A549 (cell line): ENCODE measurements around the gene CYP26B1. TPM values are rescaled to one million over a fixed set of nuclear protein-coding genes. Genes with fewer than 3 reads are reported as not detected.

Experiments
- ATAC-seq, 2 experiments: fragments of 200-7000 bp in 1 of 2; fragments of >200 bp in 1 of 2; cut with Nextera tagmentation in 1 of 2; cut with Tn5 transposase in 1 of 2; 3 replicates each; pipeline versions ENCODE4 v1.8.0 to v1.9.1; 2018 to 2020; ENCODE audit warnings: mild to moderate bottlenecking in 1 of 2, moderate library complexity in 1 of 2
- CTCF ChIA-PET: fragments of 300-600 bp; sonication (Branson Sonifier 250); formaldehyde crosslinking; extraction: SDS; loops from one replicate; lab custom pipeline; 2021; ENCODE audit warnings: antibody characterized with exemption, inconsistent platforms; lab: Yijun Ruan, JAX
- POLR2A ChIA-PET: fragments of 350-600 bp; formaldehyde crosslinking; extraction: SDS; loops from one replicate; lab custom pipeline; 2021; ENCODE audit warnings: antibody characterized with exemption, inconsistent platforms; lab: Yijun Ruan, JAX
- DNase-seq, 2 experiments: peaks; one replicate each; pipeline versions ENCODE4 v3.0.0 to v3.0.0-alpha.2; 2011 to 2016; ENCODE audit warnings: low read depth in 1 of 2, low spot score in 1 of 2
- FAIRE-seq: peaks from 2 replicates; lab custom pipeline; 2011; peaks lifted over from hg19 to GRCh38; lab: Jason Lieb, UNC
- H3K27ac ChIP-seq, 2 experiments: fragments of >200 bp; sonication (Bioruptor Twin); formaldehyde crosslinking; 3 replicates each; pipeline ENCODE4 v1.5.1; 2016 to 2017
- H3K4me1 ChIP-seq: fragments of >200 bp; sonication (Bioruptor Twin); formaldehyde crosslinking; 3 replicates; pipeline ENCODE4 v1.6.1; 2016
- H3K4me2 ChIP-seq: fragments of >200 bp; sonication (Bioruptor Twin); formaldehyde crosslinking; 3 replicates; pipeline ENCODE4 v1.6.1; 2016
- H3K4me3 ChIP-seq: fragments of >200 bp; sonication (Bioruptor Twin); formaldehyde crosslinking; 3 replicates; pipeline ENCODE4 v1.5.1; 2016
- H3K9me3 ChIP-seq: fragments of >200 bp; sonication (Bioruptor Twin); formaldehyde crosslinking; 3 replicates; pipeline ENCODE4 v1.6.1; 2016
- BHLHE40 ChIP-seq: IDR thresholded peaks from 2 replicates; pipeline ENCODE4 v1.6.1; 2012; ENCODE audit warnings: low read depth, low read length, inconsistent platforms
- CEBPB ChIP-seq, 2 experiments: fragments of >200 bp in 1 of 2; sonication (Bioruptor Twin) in 1 of 2; formaldehyde crosslinking in 1 of 2; IDR thresholded peaks; 2 replicates each; pipeline ENCODE4 v1.6.1; 2012 to 2016
- EHF ChIP-seq: fragments of 250-450 bp; sonication (Bioruptor Pico); IDR thresholded peaks from 2 replicates; pipeline ENCODE4 v1.5.0; 2020; ENCODE audit warnings: mild to moderate bottlenecking
- FOSB ChIP-seq: fragments of 250-450 bp; sonication (Bioruptor Pico); IDR thresholded peaks from 2 replicates; pipeline ENCODE4 v1.5.0; 2020; ENCODE audit warnings: mild to moderate bottlenecking, moderate library complexity
- MAFK ChIP-seq: fragments of 450-650 bp; IDR thresholded peaks from 2 replicates; pipeline ENCODE4 v1.6.1; 2014; ENCODE audit not compliant: partially characterized antibody
- MAZ ChIP-seq: fragments of 150-350 bp; IDR thresholded peaks from 2 replicates; pipeline ENCODE4 v1.6.1; 2014; ENCODE audit warnings: antibody characterized with exemption, low read depth, low read length, borderline replicate concordance
- NPAS2 ChIP-seq: fragments of 250-450 bp; sonication (Bioruptor Pico); IDR thresholded peaks from 2 replicates; pipeline ENCODE4 v1.8.0; 2022; ENCODE audit warnings: mild to moderate bottlenecking, moderate library complexity, borderline replicate concordance
- POLR2AphosphoS2 ChIP-seq: conservative IDR thresholded peaks from 2 replicates; pipeline ENCODE4 v1.6.1; 2012; ENCODE audit warnings: low read length, improper control_type of control experiment, inconsistent platforms
- RARB ChIP-seq: fragments of 250-450 bp; sonication (Bioruptor Pico); IDR thresholded peaks from 2 replicates; pipeline ENCODE4 v1.8.0; 2021; ENCODE audit warnings: mild to moderate bottlenecking, moderate library complexity
- RNF2 ChIP-seq: fragments of 200-600 bp; sonication (generic); IDR thresholded peaks from 2 replicates; pipeline ENCODE4 v1.6.1; 2016; ENCODE audit warnings: low read depth, mild to moderate bottlenecking, antibody characterized with exemption, moderate library complexity, borderline replicate concordance
- TFCP2L1 ChIP-seq: fragments of 250-450 bp; sonication (Bioruptor Pico); IDR thresholded peaks from 2 replicates; pipeline ENCODE4 v1.5.0; 2021; ENCODE audit warnings: mild to moderate bottlenecking
- ZC3H11A ChIP-seq: fragments of 450-650 bp; IDR thresholded peaks from 2 replicates; pipeline ENCODE4 v1.6.1; 2014; ENCODE audit warnings: antibody characterized with exemption, mild to moderate bottlenecking
- ZNF302 ChIP-seq: fragments of 250-450 bp; sonication (Bioruptor Pico); IDR thresholded peaks from 2 replicates; pipeline ENCODE4 v1.9.0; 2021; ENCODE audit warnings: inconsistent platforms, mild to moderate bottlenecking, moderate library complexity
- ZSCAN20 ChIP-seq: fragments of 250-450 bp; sonication (Bioruptor Pico); IDR thresholded peaks from 2 replicates; pipeline ENCODE4 v1.8.0; 2022; ENCODE audit warnings: mild to moderate bottlenecking, moderate library complexity
- WGBS: methylation state at CpG from one replicate; pipeline ENCODE4 v1.1.6; 2017; ENCODE audit errors: missing lambda C conversion rate; 5-methylcytosine and 5-hydroxymethylcytosine counted together
- polyA plus RNA-seq, 4 experiments: library from polyadenylated mRNA; depleted of rRNA in 3 of 4; stranded (reverse); fragments of >200 nt; fragmentation: RNase III in 1 of 4; extraction: RNeasy Plus Mini Kit Qiagen cat#74134 plus additional on column Dnase treatment in 1 of 4; gene quantifications; 2 replicates in 3 of 4; 3 replicates in 1 of 4; pipeline ENCODE4 v1.2.3, GENCODE V29; 2011 to 2017
- TF ChIP-seq, protein P1 (sequence below): fragments of >200 bp; sonication (Bioruptor Twin); formaldehyde crosslinking; IDR thresholded peaks from 3 replicates; pipeline ENCODE4 v1.6.1; 2016
- TF ChIP-seq, protein P2 (sequence below): fragments of 200-600 bp; sonication (generic); IDR thresholded peaks from 2 replicates; pipeline ENCODE4 v1.6.1; 2016; ENCODE audit warnings: antibody characterized with exemption, mild to moderate bottlenecking, moderate library complexity
- TF ChIP-seq, protein P3 (sequence below): fragments of 150-350 bp; IDR thresholded peaks from 2 replicates; pipeline ENCODE4 v1.6.1; 2014; ENCODE audit warnings: low read depth, mild to moderate bottlenecking, low read length
- TF ChIP-seq, protein P4 (sequence below): fragments of 250-450 bp; sonication (Bioruptor Pico); IDR thresholded peaks from 2 replicates; pipeline ENCODE4 v1.5.0; 2020; ENCODE audit warnings: low read depth, mild to moderate bottlenecking, moderate library complexity

Gene CYP26B1
- polyA plus RNA-seq, 2 of the 4 experiments (the other 2 are of a cell fraction): 9.7 to 13.6 TPM

DNA sequence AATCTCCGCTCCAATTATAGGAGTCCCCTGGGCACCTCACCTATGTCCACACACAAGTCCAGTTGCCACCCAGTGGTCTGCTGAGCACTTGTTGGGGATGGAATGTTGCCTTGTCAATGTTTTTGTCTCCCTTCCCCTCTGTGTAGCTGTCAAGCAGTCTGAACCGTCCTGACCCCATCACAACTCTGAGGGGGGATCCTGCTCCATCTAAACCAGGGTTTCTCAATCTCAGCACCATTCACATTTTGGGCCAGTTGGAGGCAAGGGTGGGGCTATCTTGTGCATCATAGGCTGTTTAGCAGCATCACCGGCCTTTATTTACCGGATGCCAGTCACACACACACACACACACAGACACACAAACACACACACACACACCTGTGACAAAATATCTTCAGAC is 53.0 kb downstream of the CYP26B1 start:
- no peak overlapping the region for H3K27ac ChIP-seq
- no peak for DNase-seq
- TF ChIP-seq RNF2 (no peak), MAFK (no peak), NPAS2 (no peak), MAZ (no peak), POLR2AphosphoS2 (no peak), CEBPB (IDR thresholded peaks at IDR 0.05) (no peak), FOSB (no peak), BHLHE40 (no peak), ZC3H11A (no peak), ZNF302 (no peak), ZSCAN20 (CRISPR knock-in tag) (no peak), TFCP2L1 (CRISPR knock-in tag) (no peak), RARB (no peak)
- TF ChIP-seq, protein P1, sequence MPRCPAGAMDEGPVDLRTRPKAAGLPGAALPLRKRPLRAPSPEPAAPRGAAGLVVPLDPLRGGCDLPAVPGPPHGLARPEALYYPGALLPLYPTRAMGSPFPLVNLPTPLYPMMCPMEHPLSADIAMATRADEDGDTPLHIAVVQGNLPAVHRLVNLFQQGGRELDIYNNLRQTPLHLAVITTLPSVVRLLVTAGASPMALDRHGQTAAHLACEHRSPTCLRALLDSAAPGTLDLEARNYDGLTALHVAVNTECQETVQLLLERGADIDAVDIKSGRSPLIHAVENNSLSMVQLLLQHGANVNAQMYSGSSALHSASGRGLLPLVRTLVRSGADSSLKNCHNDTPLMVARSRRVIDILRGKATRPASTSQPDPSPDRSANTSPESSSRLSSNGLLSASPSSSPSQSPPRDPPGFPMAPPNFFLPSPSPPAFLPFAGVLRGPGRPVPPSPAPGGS: no peak
- TF ChIP-seq, protein P2, sequence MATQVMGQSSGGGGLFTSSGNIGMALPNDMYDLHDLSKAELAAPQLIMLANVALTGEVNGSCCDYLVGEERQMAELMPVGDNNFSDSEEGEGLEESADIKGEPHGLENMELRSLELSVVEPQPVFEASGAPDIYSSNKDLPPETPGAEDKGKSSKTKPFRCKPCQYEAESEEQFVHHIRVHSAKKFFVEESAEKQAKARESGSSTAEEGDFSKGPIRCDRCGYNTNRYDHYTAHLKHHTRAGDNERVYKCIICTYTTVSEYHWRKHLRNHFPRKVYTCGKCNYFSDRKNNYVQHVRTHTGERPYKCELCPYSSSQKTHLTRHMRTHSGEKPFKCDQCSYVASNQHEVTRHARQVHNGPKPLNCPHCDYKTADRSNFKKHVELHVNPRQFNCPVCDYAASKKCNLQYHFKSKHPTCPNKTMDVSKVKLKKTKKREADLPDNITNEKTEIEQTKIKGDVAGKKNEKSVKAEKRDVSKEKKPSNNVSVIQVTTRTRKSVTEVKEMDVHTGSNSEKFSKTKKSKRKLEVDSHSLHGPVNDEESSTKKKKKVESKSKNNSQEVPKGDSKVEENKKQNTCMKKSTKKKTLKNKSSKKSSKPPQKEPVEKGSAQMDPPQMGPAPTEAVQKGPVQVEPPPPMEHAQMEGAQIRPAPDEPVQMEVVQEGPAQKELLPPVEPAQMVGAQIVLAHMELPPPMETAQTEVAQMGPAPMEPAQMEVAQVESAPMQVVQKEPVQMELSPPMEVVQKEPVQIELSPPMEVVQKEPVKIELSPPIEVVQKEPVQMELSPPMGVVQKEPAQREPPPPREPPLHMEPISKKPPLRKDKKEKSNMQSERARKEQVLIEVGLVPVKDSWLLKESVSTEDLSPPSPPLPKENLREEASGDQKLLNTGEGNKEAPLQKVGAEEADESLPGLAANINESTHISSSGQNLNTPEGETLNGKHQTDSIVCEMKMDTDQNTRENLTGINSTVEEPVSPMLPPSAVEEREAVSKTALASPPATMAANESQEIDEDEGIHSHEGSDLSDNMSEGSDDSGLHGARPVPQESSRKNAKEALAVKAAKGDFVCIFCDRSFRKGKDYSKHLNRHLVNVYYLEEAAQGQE: no peak
- TF ChIP-seq, protein P3, sequence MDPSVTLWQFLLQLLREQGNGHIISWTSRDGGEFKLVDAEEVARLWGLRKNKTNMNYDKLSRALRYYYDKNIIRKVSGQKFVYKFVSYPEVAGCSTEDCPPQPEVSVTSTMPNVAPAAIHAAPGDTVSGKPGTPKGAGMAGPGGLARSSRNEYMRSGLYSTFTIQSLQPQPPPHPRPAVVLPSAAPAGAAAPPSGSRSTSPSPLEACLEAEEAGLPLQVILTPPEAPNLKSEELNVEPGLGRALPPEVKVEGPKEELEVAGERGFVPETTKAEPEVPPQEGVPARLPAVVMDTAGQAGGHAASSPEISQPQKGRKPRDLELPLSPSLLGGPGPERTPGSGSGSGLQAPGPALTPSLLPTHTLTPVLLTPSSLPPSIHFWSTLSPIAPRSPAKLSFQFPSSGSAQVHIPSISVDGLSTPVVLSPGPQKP: no peak
- TF ChIP-seq, protein P4, sequence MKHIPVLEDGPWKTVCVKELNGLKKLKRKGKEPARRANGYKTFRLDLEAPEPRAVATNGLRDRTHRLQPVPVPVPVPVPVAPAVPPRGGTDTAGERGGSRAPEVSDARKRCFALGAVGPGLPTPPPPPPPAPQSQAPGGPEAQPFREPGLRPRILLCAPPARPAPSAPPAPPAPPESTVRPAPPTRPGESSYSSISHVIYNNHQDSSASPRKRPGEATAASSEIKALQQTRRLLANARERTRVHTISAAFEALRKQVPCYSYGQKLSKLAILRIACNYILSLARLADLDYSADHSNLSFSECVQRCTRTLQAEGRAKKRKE (CRISPR knock-in tag): no peak
- WGBS: 77% methylated on average over 4 of the region's 4 CpGs
- CTCF ChIA-PET: no interaction called here
- no peak overlapping the region for H3K4me2 ChIP-seq
- no peak for ATAC-seq
- no peak overlapping the region for H3K4me3 ChIP-seq
- no peak for FAIRE-seq
- no peaks in the 10 kb centered on the region for H3K9me3 ChIP-seq
- no peaks in the 10 kb centered on the region for H3K4me1 ChIP-seq
- POLR2A ChIA-PET: interaction anchor here (0.5 kb wide), 1 partner anchor 1933 kb away, joined by 5 read pairs; no protein-coding TSS in a partner anchor

DNA sequence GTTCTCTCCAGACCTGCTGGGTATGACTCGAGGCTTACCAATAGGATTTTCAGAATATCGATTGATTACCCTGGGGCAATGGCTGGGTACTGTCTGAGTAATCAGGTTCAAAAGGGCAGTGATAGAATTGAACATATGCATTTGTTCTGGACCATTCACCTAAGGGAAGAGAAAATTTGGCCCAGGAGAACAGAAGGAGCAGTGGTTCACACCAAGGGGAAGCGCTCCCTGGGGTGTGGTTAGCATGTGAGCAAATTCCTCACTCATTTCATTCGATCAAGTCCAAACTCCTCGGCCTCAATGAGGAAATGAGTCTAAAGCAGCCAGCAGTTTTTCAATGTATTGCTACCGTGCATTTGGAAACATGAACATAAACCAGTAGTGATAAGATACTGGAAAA is 55.6 kb downstream of the CYP26B1 start:
- no peaks in the 10 kb centered on the region for H3K4me1 ChIP-seq
- no peak overlapping the region for H3K4me3 ChIP-seq
- no peak overlapping the region for H3K27ac ChIP-seq
- ATAC-seq: no peak
- DNase-seq: no peak
- WGBS: 51% methylated on average over 6 of the region's 6 CpGs
- CTCF ChIA-PET: no interaction called here
- H3K9me3 ChIP-seq: no peaks in the 10 kb centered on the region
- no peak overlapping the region for H3K4me2 ChIP-seq
- FAIRE-seq: no peak
- POLR2A ChIA-PET: no interaction called here
- TF ChIP-seq, protein P1: no peak
- TF ChIP-seq EHF (CRISPR knock-in tag): no peak
